Measurements from ENCODE around the gene PAGE4. TPM values are rescaled to one million over a fixed set of nuclear protein-coding genes. Genes with fewer than 3 reads are reported as not detected.
A peak's percentile ranks its signal among the peaks of the same experiment; 100 is the strongest.

Gene PAGE4
- polyA plus RNA-seq, 1 of the 3 experiments (the other 2 are of a cell fraction), result not detected

- no peaks in the 10 kb centered on the region for H3K36me3 ChIP-seq (replicated peaks in 1 of 2; ENCODE audit: control insufficient read depth in 1 of 2, insufficient read depth in 2 of 2, low read length in 1 of 2)
- POLR2A ChIA-PET, result interaction anchor here (0.6 kb wide), 1 partner anchor 259 kb away, joined by 3 read pairs; no protein-coding TSS in a partner anchor
- 30% methylated on average over 49 of the region's 60 CpGs for WGBS (ENCODE audit: low lambda C conversion rate)
These were observed 49.9 kb downstream of the PAGE4 start, which contains the start of gene USP27X for GRCh38 chrX:49878834-49879655. USP27X (plus strand) TSS chrX:49879484; CDS start chrX:49880308, 824 bp downstream.

More at GRCh38 chrX:49878834-49879655, 49.9 kb downstream of the PAGE4 start, which contains the start of gene USP27X:
- CTCF ChIA-PET, result interaction anchor here (0.9 to 2.3 kb wide), 9 partner anchors 10 to 125 kb away, joined by 3 to 10 read pairs (median 6); no protein-coding TSS in a partner anchor
- peaks cover 0 to 25% of the 10 kb centered on the region in 2 experiments; a peak in 1 of 4 replicates for H3K4me1 ChIP-seq (ENCODE audit: control insufficient read depth in 1 of 2, insufficient read depth in 2 of 2, low read depth in 1 of 2, low read length in 1 of 2)
- peak within 1 kb of the TSS; percentile 80 for H3K4me2 ChIP-seq
- H3K4me3 ChIP-seq (ENCODE audit: low read depth in 2 of 2, low read length in 1 of 2), result peak within 1 kb of the TSS; percentile 54 to 66
- H3K27ac ChIP-seq (ENCODE audit: low read depth in 2 of 2, low read length in 1 of 2), result peak within 1 kb of the TSS; percentile 68 to 82
- DNase-seq, result peak; percentile 80
- H4K20me1 ChIP-seq (ENCODE audit: insufficient read depth), result no peaks in the 10 kb centered on the region
- no peak for TF ChIP-seq CHD2 (IDR thresholded peaks at IDR 0.05; ENCODE audit: low read length, partially characterized antibody)
- TF ChIP-seq CTCF (IDR thresholded peaks at IDR 0.05), result peak; percentile 64
- TF ChIP-seq USF1 (IDR thresholded peaks at IDR 0.05; ENCODE audit: borderline replicate concordance, low read depth), result peak; percentile 73
- TF ChIP-seq JUND (IDR thresholded peaks at IDR 0.05), result no peak
- peak; percentile 46 for TF ChIP-seq MAX (IDR thresholded peaks at IDR 0.05; ENCODE audit: low read depth)
- TF ChIP-seq NRF1 (IDR thresholded peaks at IDR 0.05; ENCODE audit: low read depth, low read length), result peak; percentile 10; the same call in 1 of the 2 replicates
- TF ChIP-seq MXI1 (IDR thresholded peaks at IDR 0.05; ENCODE audit: low read depth, low read length), result peak; percentile 17; the same call in 1 of the 2 replicates
- peak within 1 kb of the TSS; percentile 58 for H3K9ac ChIP-seq
- peaks cover 5% of the 10 kb centered on the region; the same call in 1 of the 2 replicates for H3K79me2 ChIP-seq (ENCODE audit: insufficient read depth)
- H2AFZ ChIP-seq (ENCODE audit: low read depth), result peak within 1 kb of the TSS; percentile 67
- H3K27me3 ChIP-seq (ENCODE audit: insufficient read depth), result no peaks in the 10 kb centered on the region
- no peaks in the 10 kb centered on the region for H3K9me2 ChIP-seq
- no peaks in the 10 kb centered on the region for H3K9me3 ChIP-seq
- no peaks in the 10 kb centered on the region for H3F3A ChIP-seq (replicated peaks; ENCODE audit: insufficient read depth)

Measured in SK-N-SH (cell line).